Measurements from ENCODE around the gene CRYBB1.

CRYBB1 gene

GRCh38 chr22:26589367-26589844 lies 28.4 kb downstream of the CRYBB1 start:
- no peak for TF ChIP-seq CTCF (IDR thresholded peaks at IDR 0.05; ENCODE audit: low read depth, low read length)
- no peak for DNase-seq (ENCODE audit: extremely low read depth, low read depth)

GRCh38 chr22:26588729-26589366 lies 29.0 kb downstream of the CRYBB1 start:
- DNase-seq (ENCODE audit: extremely low read depth, low read depth) = no peak
- TF ChIP-seq CTCF (IDR thresholded peaks at IDR 0.05; ENCODE audit: low read depth, low read length) = no peak

GRCh38 chr22:26587991-26588613 lies 29.7 kb downstream of the CRYBB1 start:
- no peak for DNase-seq (ENCODE audit: extremely low read depth, low read depth)

GRCh38 chr22:26586556-26587325 lies 31.1 kb downstream of the CRYBB1 start:
- DNase-seq (ENCODE audit: extremely low read depth, low read depth) = no peak
- TF ChIP-seq CTCF (IDR thresholded peaks at IDR 0.05; ENCODE audit: low read depth, low read length) = no peak

More at GRCh38 chr22:26587991-26588613, 29.7 kb downstream of the CRYBB1 start:
- no peak for TF ChIP-seq CTCF (IDR thresholded peaks at IDR 0.05; ENCODE audit: low read depth, low read length)

- peak; percentile 44 for DNase-seq (ENCODE audit: extremely low read depth, low read depth)
These were observed 32.6 kb downstream of the CRYBB1 start for GRCh38 chr22:26585104-26585790.

GRCh38 chr22:26584010-26584409 lies 33.8 kb downstream of the CRYBB1 start:
- no peak for DNase-seq (ENCODE audit: extremely low read depth, low read depth)
- TF ChIP-seq CTCF (IDR thresholded peaks at IDR 0.05; ENCODE audit: low read depth, low read length) = no peak

More at GRCh38 chr22:26585104-26585790, 32.6 kb downstream of the CRYBB1 start:
- TF ChIP-seq CTCF (IDR thresholded peaks at IDR 0.05; ENCODE audit: low read depth, low read length) = peak; percentile 16

Measured in AG09319 (cell line).